IMR-90 (cell line): ENCODE results near the gene HTR2A. TPM values are rescaled to one million over a fixed set of nuclear protein-coding genes. Genes with fewer than 3 reads are reported as not detected.

Experiments used
- ATAC-seq: fragments of 200-7000 bp; cut with Tn5 transposase; 2 replicates; pipeline ENCODE4 v1.9.1; 2020; ENCODE audit warnings: low read depth, mild to moderate bottlenecking, moderate library complexity
- BruUV-seq: library from RNA; stranded (reverse); fragments of 400-500 nt; replicated peaks from 2 replicates; lab custom pipeline; 2021; lab: Mats Ljungman, UMichigan
- CTCF ChIA-PET: fragments of 300-600 bp; formaldehyde crosslinking; extraction: SDS; loops from one replicate; lab custom pipeline; 2021; ENCODE audit warnings: antibody characterized with exemption; lab: Yijun Ruan, JAX
- POLR2A ChIA-PET: fragments of 300-600 bp; sonication (Branson Sonifier 250); formaldehyde crosslinking; loops from one replicate; lab custom pipeline; 2022; ENCODE audit warnings: antibody characterized with exemption; ENCODE audit not compliant: unreplicated experiment; lab: Charles Lee
- DNase-seq: peaks from one replicate; pipeline ENCODE4 v3.0.0; 2013
- H2AFZ ChIP-seq: replicated peaks from 2 replicates; pipeline ENCODE3; 2013; ENCODE audit warnings: low read length, mild to moderate bottlenecking; ENCODE audit not compliant: poor library complexity
- H2AK5ac ChIP-seq: 2 replicates; pipeline ENCODE4 v1.6.1; 2013; ENCODE audit warnings: low read depth, low read length, inconsistent platforms
- H2AK9ac ChIP-seq: replicated peaks from 2 replicates; pipeline ENCODE3; 2013; ENCODE audit warnings: mild to moderate bottlenecking, low read depth, low read length, moderate library complexity; ENCODE audit not compliant: poor library complexity
- H2BK120ac ChIP-seq: 2 replicates; pipeline ENCODE4 v1.6.1; 2013; ENCODE audit warnings: low read depth, low read length, inconsistent platforms
- H2BK15ac ChIP-seq: 3 replicates; pipeline ENCODE4 v1.6.1; 2013; ENCODE audit warnings: low read depth, low read length, inconsistent platforms
- H2BK20ac ChIP-seq: 2 replicates; pipeline ENCODE4 v1.6.1; 2013; ENCODE audit warnings: low read depth, mild to moderate bottlenecking, inconsistent platforms, low read length, moderate library complexity
- H2BK5ac ChIP-seq: 2 replicates; pipeline ENCODE4 v1.6.1; 2013; ENCODE audit warnings: mild to moderate bottlenecking, low read depth, low read length, inconsistent platforms; ENCODE audit not compliant: poor library complexity, severe bottlenecking
- H3K14ac ChIP-seq: replicated peaks from 2 replicates; pipeline ENCODE4 v1.6.1; 2013; ENCODE audit warnings: low read depth, low read length, inconsistent platforms
- H3K18ac ChIP-seq: 2 replicates; pipeline ENCODE4 v1.6.1; 2013; ENCODE audit warnings: low read depth, low read length, control low read depth
- H3K23ac ChIP-seq: 2 replicates; pipeline ENCODE4 v1.6.1; 2013; ENCODE audit warnings: low read depth, low read length, inconsistent platforms
- H3K27ac ChIP-seq: 2 replicates; pipeline ENCODE4 v1.5.1; 2013; ENCODE audit warnings: mild to moderate bottlenecking, control low read depth, low read length; ENCODE audit not compliant: insufficient read depth
- H3K27me3 ChIP-seq: 2 replicates; pipeline ENCODE4 v1.6.1; 2013; ENCODE audit warnings: low read length; ENCODE audit not compliant: control insufficient read depth, insufficient read depth
- H3K36me3 ChIP-seq: 2 replicates; pipeline ENCODE4 v1.6.1; 2013; ENCODE audit warnings: low read length, mixed read lengths; ENCODE audit not compliant: control insufficient read depth, insufficient read depth
- H3K4ac ChIP-seq: 2 replicates; pipeline ENCODE4 v1.6.1; 2013; ENCODE audit warnings: low read depth, low read length, inconsistent platforms
- H3K4me1 ChIP-seq: 2 replicates; pipeline ENCODE4 v1.6.1; 2013; ENCODE audit warnings: low read length, mixed read lengths; ENCODE audit not compliant: control insufficient read depth, insufficient read depth
- H3K4me2 ChIP-seq: 2 replicates; pipeline ENCODE4 v1.6.1; 2013; ENCODE audit warnings: low read depth, mild to moderate bottlenecking, control low read depth, low read length, moderate library complexity
- H3K4me3 ChIP-seq: 2 replicates; pipeline ENCODE4 v1.5.1; 2013; ENCODE audit warnings: low read depth, mild to moderate bottlenecking, control low read depth, low read length, moderate library complexity; ENCODE audit not compliant: insufficient read depth
- H3K56ac ChIP-seq: 2 replicates; pipeline ENCODE4 v1.6.1; 2013; ENCODE audit warnings: low read length, inconsistent platforms; ENCODE audit not compliant: insufficient read depth; ENCODE audit errors: extremely low read depth
- H3K79me1 ChIP-seq, 2 experiments: 2 replicates each; pipeline ENCODE4 v1.6.1; 2013; ENCODE audit warnings: low read length in 2 of 2, inconsistent platforms in 1 of 2, low read depth in 1 of 2
- H3K9ac ChIP-seq: 2 replicates; pipeline ENCODE4 v1.6.1; 2013; ENCODE audit warnings: low read depth, low read length, control low read depth
- H3K9me1 ChIP-seq: 2 replicates; pipeline ENCODE4 v1.6.1; 2013; ENCODE audit warnings: low read length, inconsistent platforms; ENCODE audit not compliant: insufficient read depth
- H3K9me3 ChIP-seq: 2 replicates; pipeline ENCODE4 v1.6.1; 2013; ENCODE audit warnings: low read length; ENCODE audit not compliant: control insufficient read depth, insufficient read depth
- H4K20me1 ChIP-seq: 2 replicates; pipeline ENCODE4 v1.6.1; 2013; ENCODE audit warnings: low read length, inconsistent platforms; ENCODE audit not compliant: insufficient read depth
- H4K5ac ChIP-seq: 2 replicates; pipeline ENCODE4 v1.6.1; 2013; ENCODE audit warnings: mild to moderate bottlenecking, low read depth, low read length, control low read depth
- H4K8ac ChIP-seq, 2 experiments: 2 replicates each; pipeline ENCODE4 v1.6.1; 2013; ENCODE audit warnings: low read depth in 2 of 2, low read length in 2 of 2, control low read depth in 1 of 2, inconsistent platforms in 1 of 2
- H4K91ac ChIP-seq: 2 replicates; pipeline ENCODE4 v1.6.1; 2013; ENCODE audit warnings: low read depth, low read length, inconsistent platforms; ENCODE audit not compliant: insufficient read depth
- BHLHE40 ChIP-seq: fragments of 150-350 bp; IDR thresholded peaks from 2 replicates; pipeline ENCODE4 v1.6.1; 2016; ENCODE audit warnings: mild to moderate bottlenecking, low read depth, low read length
- CEBPB ChIP-seq: IDR thresholded peaks from 2 replicates; pipeline ENCODE4 v1.6.1; 2012; ENCODE audit warnings: low read depth, low read length, improper control_type of control experiment
- CHD1 ChIP-seq: IDR thresholded peaks from 2 replicates; pipeline ENCODE4 v1.6.1; 2012; ENCODE audit warnings: low read depth, low read length, improper control_type of control experiment
- CTCF ChIP-seq: conservative IDR thresholded peaks from 2 replicates; pipeline ENCODE4 v1.5.1; 2012; ENCODE audit warnings: mild to moderate bottlenecking, low read depth, low read length, improper control_type of control experiment
- ELK1 ChIP-seq: fragments of 150-350 bp; IDR thresholded peaks from 2 replicates; pipeline ENCODE4 v1.6.1; 2016; ENCODE audit warnings: low read depth, mild to moderate bottlenecking, low read length, moderate library complexity, borderline replicate concordance
- FOS ChIP-seq: fragments of 150-350 bp; IDR thresholded peaks from 2 replicates; pipeline ENCODE4 v1.6.1; 2016; ENCODE audit warnings: low read depth, low read length
- MAFK ChIP-seq: IDR thresholded peaks from 2 replicates; pipeline ENCODE4 v1.6.1; 2012; ENCODE audit warnings: low read depth, low read length, improper control_type of control experiment
- MAZ ChIP-seq: IDR thresholded peaks from 2 replicates; pipeline ENCODE4 v1.6.1; 2012; ENCODE audit warnings: low read depth, mild to moderate bottlenecking, low read length, improper control_type of control experiment, moderate library complexity, borderline replicate concordance
- MXI1 ChIP-seq: IDR thresholded peaks from 2 replicates; pipeline ENCODE4 v1.6.1; 2012; ENCODE audit warnings: low read depth, mild to moderate bottlenecking, low read length, moderate library complexity, borderline replicate concordance
- NFE2L2 ChIP-seq: fragments of 150-350 bp; IDR thresholded peaks from 2 replicates; pipeline ENCODE4 v1.6.1; 2016; ENCODE audit warnings: low read depth, mild to moderate bottlenecking, low read length
- POLR2A ChIP-seq: IDR thresholded peaks from 2 replicates; pipeline ENCODE4 v1.6.1; 2012; ENCODE audit warnings: mild to moderate bottlenecking, low read depth, low read length
- RAD21 ChIP-seq: IDR thresholded peaks from 2 replicates; pipeline ENCODE4 v1.6.1; 2012; ENCODE audit warnings: low read length, improper control_type of control experiment
- RCOR1 ChIP-seq: IDR thresholded peaks from 2 replicates; pipeline ENCODE4 v1.6.1; 2012; ENCODE audit warnings: mild to moderate bottlenecking, low read length, improper control_type of control experiment; ENCODE audit not compliant: insufficient replicate concordance
- RFX5 ChIP-seq: IDR thresholded peaks from 2 replicates; pipeline ENCODE4 v1.8.0; 2012; ENCODE audit warnings: low read depth, mild to moderate bottlenecking, low read length, moderate library complexity
- SMC3 ChIP-seq: fragments of 150-350 bp; IDR thresholded peaks from 2 replicates; pipeline ENCODE4 v1.6.1; 2016; ENCODE audit warnings: low read depth, mild to moderate bottlenecking, antibody characterized with exemption, low read length, moderate library complexity
- USF2 ChIP-seq: fragments of 150-350 bp; IDR thresholded peaks from 2 replicates; pipeline ENCODE4 v1.6.1; 2017; ENCODE audit warnings: mild to moderate bottlenecking, antibody characterized with exemption, low read length, low read depth
- whole genome bisulfite sequencing, 2 experiments: methylation state at CpG; one replicate each; pipeline versions ENCODE4 v1.1.5 to v1.1.7; 2013; ENCODE audit warnings: missing lambda C conversion rate in 2 of 2; ENCODE audit not compliant: insufficient read length in 1 of 2; ENCODE audit errors: extremely low coverage in 2 of 2; 5-methylcytosine and 5-hydroxymethylcytosine counted together
- dilution Hi-C: fragments of 300-500 bp; cut with HindIII; formaldehyde crosslinking; loops from one replicate; pipeline ENCODE4 v1.14.3; 2018; ENCODE audit warnings: low sequenced_read_pairs; ENCODE audit not compliant: unreplicated experiment
- in situ Hi-C: fragments of 300-500 bp; cut with MboI; formaldehyde crosslinking; loops from 3 replicates; pipeline ENCODE4 v1.14.3; 2019; ENCODE audit warnings: low sequenced_read_pairs, inconsistent platforms, mixed read lengths
- intact Hi-C: fragments of 100-400 bp; cut with micrococcal nuclease; formaldehyde crosslinking; loops from 2 replicates; pipeline ENCODE4 v1.10.0; 2022
- polyA plus RNA-seq, 3 experiments: library from polyadenylated mRNA; depleted of rRNA; stranded (reverse); fragments of >200 nt; gene quantifications; 2 replicates each; pipeline ENCODE4 v1.2.3, GENCODE V29; 2012; ENCODE audit warnings: low replicate concordance in 1 of 3
- total RNA-seq: library from RNA; depleted of rRNA; stranded (reverse); fragments of >200 nt; gene quantifications from 2 replicates; pipeline ENCODE4 v1.2.3, GENCODE V29; 2012

HTR2A gene
- total and polyA plus RNA-seq, 2 of the 4 experiments (the other 2 are of a cell fraction), result 0.02 TPM; not detected in 1

GRCh38 chr13:46844431-46844830 is 52.4 kb downstream of the HTR2A start:
- Histone ChIP-seq H3K36me3 (no peaks in the 10 kb centered on the region), H3K27me3 (peaks cover 11% of the 10 kb centered on the region), H2BK15ac (no peak overlapping the region), H2BK5ac (no peak overlapping the region), H2AFZ (no peak overlapping the region), H4K20me1 (no peaks in the 10 kb centered on the region), H3K4me2 (no peak overlapping the region), H3K56ac (no peak overlapping the region), H3K4ac (no peak overlapping the region), H3K27ac (no peak overlapping the region), H2BK120ac (no peak overlapping the region), H4K8ac (no peak overlapping the region), H3K14ac (no peak overlapping the region), H3K9me3 (no peaks in the 10 kb centered on the region), H3K9me1 (no peaks in the 10 kb centered on the region), H3K23ac (no peak overlapping the region), H4K5ac (no peak overlapping the region), H2BK20ac (no peak overlapping the region), H3K4me3 (no peak overlapping the region), H3K79me1 (no peaks in the 10 kb centered on the region), H4K91ac (no peak overlapping the region), H3K9ac (no peak overlapping the region), H2AK5ac (no peak overlapping the region), H2AK9ac (no peak overlapping the region), H3K18ac (no peak overlapping the region), H3K4me1 (no peaks in the 10 kb centered on the region)
- no TSS peak for BruUV-seq
- dilution Hi-C loops (no loop called here), intact Hi-C loops (no loop called here), in situ Hi-C loops (no loop called here)
- ChIA-PET POLR2A (no interaction called here), CTCF (no interaction called here)
- DNase-seq, result peak; percentile 3
- ATAC-seq, result no peak
- no CpG with 5 or more reads among the region's 4 CpGs for WGBS, 2 experiments
- TF ChIP-seq CTCF (no peak), MXI1 (no peak), NFE2L2 (no peak), RCOR1 (no peak), POLR2A (no peak), RAD21 (no peak), BHLHE40 (no peak), SMC3 (no peak), RFX5 (no peak), MAFK (no peak), CHD1 (no peak), USF2 (no peak), CEBPB (no peak), MAZ (no peak), FOS (no peak), ELK1 (no peak)
